Subcutaneous adipose tissue (tissue), 4 donors: ENCODE data around the gene SHROOM3. TPM values are rescaled to one million over a fixed set of nuclear protein-coding genes. Genes with fewer than 3 reads are reported as not detected.

Experiments used
- CTCF ChIP-seq: fragments of 450-650 bp; IDR thresholded peaks from one replicate; pipeline ENCODE4 v1.5.1; 2016; ENCODE audit warnings: low read depth, mild to moderate bottlenecking, control low read depth, antibody characterized with exemption, moderate library complexity
- total RNA-seq, 4 donors: library from RNA; depleted of rRNA; stranded (reverse); fragments of >200 nt; gene quantifications; one replicate each; pipeline ENCODE4 v1.1.0, GENCODE V29; 2016

Gene SHROOM3
- total RNA-seq, 4 donors from 2014 or later = 0.22 to 0.38 (median 0.33) TPM; not detected in 1

- TF ChIP-seq CTCF = no peak
These were observed 230.7 kb downstream of the SHROOM3 start for GRCh38 chr4:76665721-76666120.

- TF ChIP-seq CTCF = no peak
These were observed 232.0 kb downstream of the SHROOM3 start for GRCh38 chr4:76666944-76667532.

GRCh38 chr4:76670631-76671030 is 235.6 kb downstream of the SHROOM3 start:
- TF ChIP-seq CTCF = no peak

GRCh38 chr4:76673362-76673761 is 238.3 kb downstream of the SHROOM3 start:
- no peak for TF ChIP-seq CTCF

GRCh38 chr4:76674983-76675382 is 240.0 kb downstream of the SHROOM3 start:
- no peak for TF ChIP-seq CTCF

- TF ChIP-seq CTCF = no peak
These were observed 242.7 kb downstream of the SHROOM3 start for GRCh38 chr4:76677571-76678326.

- TF ChIP-seq CTCF = no peak
These were observed 244.7 kb downstream of the SHROOM3 start for GRCh38 chr4:76679691-76680090.
